GM12872 (cell line): ENCODE data around the gene ADORA2A.

Experiments used
- TF ChIP-seq, protein P1 (sequence below): IDR thresholded peaks from 3 replicates; pipeline ENCODE4 v1.5.1; 2011; ENCODE audit warnings: low read depth, mild to moderate bottlenecking, low read length, moderate library complexity; ENCODE audit not compliant: insufficient read depth

Gene ADORA2A

DNA sequence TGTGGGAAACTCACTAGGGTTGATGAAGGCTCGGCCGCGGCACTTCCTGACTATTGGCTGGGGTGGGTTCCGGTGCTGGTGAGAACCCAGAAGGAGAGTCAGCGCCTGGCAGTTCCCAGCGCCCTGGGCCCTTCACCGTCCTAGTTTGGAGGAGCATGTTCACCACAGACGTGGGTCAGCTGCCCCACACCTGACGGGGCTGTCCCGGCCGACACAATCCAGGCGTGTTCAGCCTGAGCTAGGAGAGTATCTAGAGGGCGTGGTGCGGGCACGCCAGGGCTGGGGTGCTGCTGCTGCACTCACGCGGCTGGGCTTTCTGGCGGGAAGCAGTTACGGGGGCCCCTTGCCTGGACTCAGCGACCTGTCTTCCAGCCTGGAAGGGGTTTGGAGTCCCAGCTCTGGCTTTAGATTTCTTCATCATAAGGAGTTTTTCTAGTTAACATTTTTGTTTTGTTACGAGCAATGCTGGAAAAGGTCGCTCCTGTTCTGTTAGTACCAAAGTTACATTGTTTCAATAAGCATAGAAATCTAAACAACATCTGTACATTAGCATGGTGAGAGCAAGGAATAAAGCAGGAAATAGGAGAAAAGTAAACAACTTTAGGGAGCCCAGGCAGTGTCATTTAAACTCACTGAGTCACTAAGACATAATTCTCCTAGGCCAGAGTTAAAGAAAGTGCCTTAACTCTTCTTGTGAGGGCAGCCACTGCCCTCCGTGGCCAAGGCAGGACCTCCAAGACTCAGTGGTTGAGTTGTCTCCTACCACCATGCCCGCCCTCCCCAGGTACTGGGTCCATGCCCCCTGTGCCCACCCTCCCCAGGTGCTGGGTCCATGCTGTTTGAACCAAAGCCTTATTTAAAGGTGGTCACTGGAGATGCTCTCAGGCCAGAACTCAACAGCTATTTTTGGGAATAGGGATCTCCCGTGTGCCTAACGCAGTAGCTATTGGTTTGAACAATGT is 12.1 kb upstream of the ADORA2A start:
- TF ChIP-seq, protein P1, sequence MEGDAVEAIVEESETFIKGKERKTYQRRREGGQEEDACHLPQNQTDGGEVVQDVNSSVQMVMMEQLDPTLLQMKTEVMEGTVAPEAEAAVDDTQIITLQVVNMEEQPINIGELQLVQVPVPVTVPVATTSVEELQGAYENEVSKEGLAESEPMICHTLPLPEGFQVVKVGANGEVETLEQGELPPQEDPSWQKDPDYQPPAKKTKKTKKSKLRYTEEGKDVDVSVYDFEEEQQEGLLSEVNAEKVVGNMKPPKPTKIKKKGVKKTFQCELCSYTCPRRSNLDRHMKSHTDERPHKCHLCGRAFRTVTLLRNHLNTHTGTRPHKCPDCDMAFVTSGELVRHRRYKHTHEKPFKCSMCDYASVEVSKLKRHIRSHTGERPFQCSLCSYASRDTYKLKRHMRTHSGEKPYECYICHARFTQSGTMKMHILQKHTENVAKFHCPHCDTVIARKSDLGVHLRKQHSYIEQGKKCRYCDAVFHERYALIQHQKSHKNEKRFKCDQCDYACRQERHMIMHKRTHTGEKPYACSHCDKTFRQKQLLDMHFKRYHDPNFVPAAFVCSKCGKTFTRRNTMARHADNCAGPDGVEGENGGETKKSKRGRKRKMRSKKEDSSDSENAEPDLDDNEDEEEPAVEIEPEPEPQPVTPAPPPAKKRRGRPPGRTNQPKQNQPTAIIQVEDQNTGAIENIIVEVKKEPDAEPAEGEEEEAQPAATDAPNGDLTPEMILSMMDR = no peak

DNA sequence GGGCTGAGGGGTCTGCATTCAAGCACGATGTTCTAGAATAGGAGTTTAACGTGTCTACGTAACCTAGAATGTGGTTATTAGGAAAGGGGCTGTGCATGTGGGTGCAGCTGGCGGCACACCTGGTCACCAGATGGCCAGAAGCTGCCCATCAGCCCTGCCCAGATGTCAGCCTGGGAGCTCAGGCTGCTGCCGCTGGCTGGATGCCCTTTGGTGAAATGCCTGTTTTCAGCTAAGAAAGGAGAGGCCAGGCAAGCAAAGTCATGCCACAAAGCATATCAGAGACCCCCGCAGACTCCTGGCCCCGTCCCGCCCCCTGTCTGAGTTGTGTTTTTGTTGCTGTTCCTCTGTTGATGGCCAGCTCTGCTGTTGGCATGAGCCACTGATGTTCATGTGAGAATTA is 11.3 kb upstream of the ADORA2A start:
- TF ChIP-seq, protein P1 = no peak

DNA sequence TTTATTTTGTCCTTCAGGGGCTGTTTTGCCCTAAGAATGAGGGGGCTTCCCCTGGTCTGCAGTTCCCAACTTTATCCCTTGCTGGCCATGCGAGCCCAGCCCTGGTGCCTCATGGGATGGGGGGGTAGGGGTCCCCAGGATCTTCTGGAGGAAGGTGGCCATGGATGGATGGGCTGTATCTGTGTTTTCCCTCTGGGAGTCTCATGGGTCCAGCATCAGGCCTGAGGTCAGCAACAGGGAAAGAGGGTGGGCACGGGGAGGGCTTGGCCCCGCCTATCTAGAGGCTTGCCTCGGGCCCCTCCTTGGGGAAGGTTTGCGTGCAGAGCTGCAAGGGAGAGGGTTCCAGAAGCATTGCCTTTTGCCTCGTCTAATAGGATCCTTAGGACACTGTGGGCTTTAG is 10.8 kb upstream of the ADORA2A start:
- TF ChIP-seq, protein P1 = no peak

DNA sequence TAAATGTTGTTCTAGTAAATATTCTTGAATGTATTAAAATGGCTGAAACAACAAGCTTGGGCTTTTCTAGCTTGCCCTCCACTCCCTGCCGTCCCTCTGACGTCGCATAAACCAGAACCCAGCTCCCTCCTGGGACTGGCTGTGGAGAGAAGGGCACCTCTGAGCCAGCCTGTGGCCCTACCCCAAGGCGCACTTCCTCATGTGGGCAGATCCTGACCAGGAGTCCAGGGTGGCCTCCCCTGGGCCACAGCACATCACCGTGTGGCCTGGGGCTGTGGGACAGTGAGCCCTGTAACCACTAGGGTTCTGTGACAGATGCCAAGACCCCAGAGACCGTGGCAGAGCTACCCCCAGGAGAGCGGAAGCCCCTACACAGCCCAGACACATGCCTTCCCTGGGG is 10.2 kb upstream of the ADORA2A start:
- TF ChIP-seq, protein P1 = no peak

DNA sequence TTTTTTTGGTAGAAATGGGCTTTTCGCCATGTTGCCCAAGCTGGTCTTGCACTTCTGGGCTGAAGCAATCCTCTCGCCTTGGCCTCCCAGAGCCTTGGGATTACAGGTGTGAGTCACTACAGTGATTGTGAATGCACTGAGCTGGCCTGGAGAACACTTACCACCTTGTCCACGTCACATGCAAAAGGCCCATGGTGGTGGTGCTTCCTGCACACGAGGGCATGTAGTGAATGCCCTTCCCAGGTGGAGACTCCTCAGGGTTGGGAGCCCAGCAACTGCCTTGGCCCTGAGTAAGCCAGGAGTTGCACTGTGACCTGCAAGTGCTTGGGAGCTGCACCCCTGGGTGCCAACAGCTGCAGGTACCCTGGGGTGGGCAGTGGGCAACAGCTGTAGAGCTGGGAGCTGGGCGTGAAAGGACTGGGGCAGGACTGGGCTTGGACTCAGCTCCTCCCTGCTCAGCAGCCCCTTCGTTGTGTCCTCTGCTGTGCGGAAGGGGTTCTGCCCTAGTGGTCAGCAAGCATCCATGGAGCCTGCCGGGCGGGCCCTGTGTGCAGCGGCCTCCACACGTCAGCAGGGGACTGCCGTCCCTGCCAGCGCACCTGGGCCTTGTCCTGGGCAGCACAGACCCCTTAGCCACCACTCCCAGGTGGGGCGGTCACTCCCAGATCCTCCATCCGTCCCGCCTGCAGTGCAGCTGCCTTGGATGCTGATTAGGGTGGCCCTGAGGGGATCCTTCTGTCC is 9.3 kb upstream of the ADORA2A start:
- TF ChIP-seq, protein P1 = no peak

DNA sequence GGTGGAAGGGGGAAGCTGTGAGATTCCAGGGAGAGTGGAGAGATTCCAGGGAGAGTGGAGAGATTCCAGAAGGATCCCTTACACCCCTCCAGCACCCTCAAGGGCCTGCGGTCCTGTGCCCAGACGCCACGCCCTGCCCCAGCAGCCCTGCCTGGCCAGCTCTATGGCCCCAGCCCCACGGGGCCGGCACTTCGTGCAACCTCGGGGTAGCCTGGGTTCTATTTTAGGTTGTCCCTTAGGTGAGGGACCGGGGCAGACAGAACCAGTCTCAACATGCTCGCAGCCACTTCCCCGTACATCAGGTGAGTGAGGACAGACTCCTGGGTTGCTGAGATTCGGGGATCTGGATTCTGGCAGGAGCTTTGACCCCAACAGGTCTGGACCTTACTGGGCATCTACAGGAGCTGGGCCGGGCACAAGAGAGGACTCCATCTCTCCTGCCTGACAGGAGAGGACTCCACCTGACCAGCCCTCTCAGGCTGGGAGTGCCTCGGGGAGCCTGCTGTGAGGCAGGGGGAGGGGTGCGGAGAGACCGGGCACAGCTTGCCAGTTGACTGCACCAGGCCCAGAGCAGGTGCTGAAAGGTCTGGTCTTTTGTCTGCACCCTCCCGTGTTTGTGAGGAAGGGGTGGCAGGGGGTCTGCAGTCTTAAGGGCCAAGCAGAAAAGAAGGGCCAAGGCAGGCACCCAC is 8.5 kb upstream of the ADORA2A start:
- TF ChIP-seq, protein P1 = no peak

DNA sequence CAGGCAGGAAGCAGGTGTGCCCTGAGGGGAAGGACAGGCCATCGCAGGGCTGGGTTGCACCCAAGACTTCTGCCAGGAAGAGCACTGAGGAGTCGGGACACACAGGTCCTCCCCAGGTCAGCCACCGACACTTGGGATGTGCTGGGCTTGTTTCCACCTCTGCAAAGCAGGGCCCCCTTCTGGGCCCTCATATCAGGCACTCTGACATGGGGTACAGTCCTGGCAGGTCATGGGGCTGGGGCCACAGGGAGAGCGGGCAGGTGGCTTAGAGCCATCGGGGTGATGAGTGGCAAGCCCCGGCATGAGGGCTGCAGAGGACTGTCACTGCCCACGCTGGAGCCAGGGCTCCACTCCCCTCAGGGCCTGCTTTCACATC is 7.9 kb upstream of the ADORA2A start:
- TF ChIP-seq, protein P1 = no peak
